Type B pancreatic cell (in vitro differentiated cells): ENCODE results near the gene COL23A1. TPM values are rescaled to one million over a fixed set of nuclear protein-coding genes. Genes with fewer than 3 reads are reported as not detected.

Source experiments
- DNase-seq: peaks from one replicate; pipeline ENCODE4 v3.0.0; 2021; ENCODE audit warnings: mixed read lengths; ENCODE audit not compliant: unreplicated experiment; ENCODE audit errors: extremely low spot score
- H3K27ac Mint-ChIP-seq: 2 replicates; pipeline ENCODE4 v1.8.0; 2021; ENCODE audit warnings: mild to moderate bottlenecking, mixed read lengths
- H3K27me3 Mint-ChIP-seq: 2 replicates; pipeline ENCODE4 v1.8.0; 2021; ENCODE audit warnings: mixed read lengths
- H3K36me3 Mint-ChIP-seq: 2 replicates; pipeline ENCODE4 v1.8.0; 2021; ENCODE audit warnings: mixed read lengths
- H3K4me1 Mint-ChIP-seq: one replicate; pipeline ENCODE4 v1.8.0; 2021; ENCODE audit warnings: mixed read lengths; ENCODE audit not compliant: unreplicated experiment
- H3K4me3 Mint-ChIP-seq: 2 replicates; pipeline ENCODE4 v1.8.0; 2021; ENCODE audit warnings: mild to moderate bottlenecking, mixed read lengths
- H3K9me3 Mint-ChIP-seq: 2 replicates; pipeline ENCODE4 v1.8.0; 2021; ENCODE audit warnings: mixed read lengths
- total RNA-seq: library from RNA; stranded (reverse); gene quantifications from 2 replicates; pipeline ENCODE4 v1.2.1, GENCODE V29; 2021; ENCODE audit warnings: low replicate concordance
- TF ChIP-seq, protein P1 (sequence below): fragments of 200-600 bp; sonication (generic); conservative IDR thresholded peaks from 2 replicates; pipeline ENCODE4 v1.5.0; 2021; ENCODE audit warnings: antibody characterized with exemption, mild to moderate bottlenecking

COL23A1 gene
- total RNA-seq, 1 donor from 2014 or later, result 15.5 TPM

DNA sequence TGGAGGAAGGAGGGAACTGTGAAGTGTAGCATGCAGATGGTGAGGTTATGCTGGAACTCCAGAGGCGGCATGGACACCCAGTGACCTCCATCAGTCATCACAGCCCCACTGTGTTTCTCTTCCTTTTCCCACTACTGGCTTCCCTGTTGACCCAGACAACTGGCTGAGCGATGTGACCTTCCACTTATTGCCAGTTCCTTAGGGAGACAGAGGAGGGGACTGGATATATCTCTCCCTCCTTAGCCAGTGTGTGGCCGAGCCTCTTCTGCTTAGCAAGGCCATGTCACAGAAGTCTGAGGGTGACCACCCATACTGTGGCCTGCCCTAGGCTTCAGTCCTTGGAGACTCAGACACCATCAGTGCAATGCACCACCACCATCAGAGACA lies 354.6 kb downstream of the COL23A1 start:
- no peak for DNase-seq
- Mint-ChIP-seq H3K4me1 (peaks cover 17% of the 10 kb centered on the region), H3K27ac (no peak overlapping the region), H3K9me3 (no peaks in the 10 kb centered on the region), H3K4me3 (no peak overlapping the region), H3K36me3 (peaks cover 8% of the 10 kb centered on the region), H3K27me3 (no peaks in the 10 kb centered on the region)
- TF ChIP-seq, protein P1, sequence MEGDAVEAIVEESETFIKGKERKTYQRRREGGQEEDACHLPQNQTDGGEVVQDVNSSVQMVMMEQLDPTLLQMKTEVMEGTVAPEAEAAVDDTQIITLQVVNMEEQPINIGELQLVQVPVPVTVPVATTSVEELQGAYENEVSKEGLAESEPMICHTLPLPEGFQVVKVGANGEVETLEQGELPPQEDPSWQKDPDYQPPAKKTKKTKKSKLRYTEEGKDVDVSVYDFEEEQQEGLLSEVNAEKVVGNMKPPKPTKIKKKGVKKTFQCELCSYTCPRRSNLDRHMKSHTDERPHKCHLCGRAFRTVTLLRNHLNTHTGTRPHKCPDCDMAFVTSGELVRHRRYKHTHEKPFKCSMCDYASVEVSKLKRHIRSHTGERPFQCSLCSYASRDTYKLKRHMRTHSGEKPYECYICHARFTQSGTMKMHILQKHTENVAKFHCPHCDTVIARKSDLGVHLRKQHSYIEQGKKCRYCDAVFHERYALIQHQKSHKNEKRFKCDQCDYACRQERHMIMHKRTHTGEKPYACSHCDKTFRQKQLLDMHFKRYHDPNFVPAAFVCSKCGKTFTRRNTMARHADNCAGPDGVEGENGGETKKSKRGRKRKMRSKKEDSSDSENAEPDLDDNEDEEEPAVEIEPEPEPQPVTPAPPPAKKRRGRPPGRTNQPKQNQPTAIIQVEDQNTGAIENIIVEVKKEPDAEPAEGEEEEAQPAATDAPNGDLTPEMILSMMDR, result no peak

- peak; percentile 84 for DNase-seq
- H3K4me3 Mint-ChIP-seq, result peak overlapping the region; percentile 66
- no peaks in the 10 kb centered on the region for H3K9me3 Mint-ChIP-seq
These were observed 355.2 kb downstream of the COL23A1 start for GRCh38 chr5:178234750-178235587.

GRCh38 chr5:178234121-178234749 lies 356.0 kb downstream of the COL23A1 start:
- Mint-ChIP-seq H3K4me1 (peaks cover 21% of the 10 kb centered on the region), H3K9me3 (no peaks in the 10 kb centered on the region), H3K27ac (no peak overlapping the region), H3K36me3 (peaks cover 13% of the 10 kb centered on the region), H3K27me3 (no peaks in the 10 kb centered on the region), H3K4me3 (peak overlapping the region; percentile 69)
- TF ChIP-seq, protein P1, result no peak
- no peak for DNase-seq

More at GRCh38 chr5:178234750-178235587, 355.2 kb downstream of the COL23A1 start:
- Mint-ChIP-seq H3K36me3 (peaks cover 10% of the 10 kb centered on the region), H3K27ac (peak overlapping the region; percentile 8), H3K4me1 (peaks cover 17% of the 10 kb centered on the region), H3K27me3 (no peaks in the 10 kb centered on the region)
- TF ChIP-seq, protein P1, result peak; percentile 89

GRCh38 chr5:178232920-178233429 lies 357.2 kb downstream of the COL23A1 start:
- Mint-ChIP-seq H3K27me3 (no peaks in the 10 kb centered on the region), H3K4me3 (peak overlapping the region; percentile 79), H3K9me3 (no peaks in the 10 kb centered on the region), H3K4me1 (peaks cover 22% of the 10 kb centered on the region), H3K27ac (peak overlapping the region; percentile 61), H3K36me3 (peaks cover 22% of the 10 kb centered on the region)
- TF ChIP-seq, protein P1, result no peak
- DNase-seq, result no peak

- Mint-ChIP-seq H3K4me3 (peak within 1 kb of the TSS; percentile 87), H3K4me1 (peaks cover 22% of the 10 kb centered on the region), H3K36me3 (peaks cover 29% of the 10 kb centered on the region), H3K27ac (peak within 1 kb of the TSS; percentile 75), H3K27me3 (no peaks in the 10 kb centered on the region), H3K9me3 (peaks cover 5% of the 10 kb centered on the region)
- TF ChIP-seq, protein P1, result no peak
- peak; percentile 85 for DNase-seq
These were observed 357.9 kb downstream of the COL23A1 start, which contains the start of gene PHYKPL for GRCh38 chr5:178232124-178232919. TSS of gene PHYKPL (minus strand) at chr5:178232802. CDS start at chr5:178232550, 252 bp downstream.
